ENCODE measurements around the gene LRRK2. TPM values are rescaled to one million over a fixed set of nuclear protein-coding genes. Genes with fewer than 3 reads are reported as not detected.

Gene LRRK2
- total and polyA plus RNA-seq, 10 of the 15 experiments (the other 5 are each of a cell fraction or from before 2014, with no cell fraction given), result 0.80 to 32.6 (median 1.4) TPM

- Histone ChIP-seq H4K20me1 (ENCODE audit: control insufficient read depth, insufficient read depth) (no peaks in the 10 kb centered on the region), H3K4me3 (no peak overlapping the region), H3K36me3 (ENCODE audit: control insufficient read depth in 2 of 2, insufficient read depth in 2 of 2, low read length in 1 of 2) (no peaks in the 10 kb centered on the region), H3K9ac (ENCODE audit: control insufficient read depth, insufficient read depth, low read length) (no peak overlapping the region), H3K9me3 (replicated peaks; ENCODE audit: control insufficient read depth, insufficient read depth, low read length) (no peaks in the 10 kb centered on the region), H3K27me3 (replicated peaks in 1 of 2; ENCODE audit: control insufficient read depth in 2 of 2, insufficient read depth in 2 of 2, low read length in 1 of 2) (peaks cover 0 to 2% of the 10 kb centered on the region in 2 experiments; a peak in 1 of 4 replicates), H3K27ac (ENCODE audit: control insufficient read depth, insufficient read depth) (no peak overlapping the region), H2AFZ (ENCODE audit: control insufficient read depth, low read depth, low read length) (no peak overlapping the region), H3K79me2 (ENCODE audit: control insufficient read depth, insufficient read depth, low read length) (no peaks in the 10 kb centered on the region), H3K4me2 (ENCODE audit: control insufficient read depth, insufficient read depth) (peak overlapping the region; percentile 82), H3K4me1 (ENCODE audit: control insufficient read depth, insufficient read depth, low read length) (peaks cover 16% of the 10 kb centered on the region)
- ChIA-PET CTCF (interaction anchor here (0.6 to 4.7 kb wide), 33 partner anchors 8 to 323 kb away, joined by 3 to 64 read pairs (median 5); partner anchors contain the start of gene SLC2A13), POLR2A (interaction anchor here (1.3 to 1.5 kb wide), 2 partner anchors 89 to 106 kb away, joined by 3 to 4 read pairs; partner anchors contain the start of gene LRRK2), SMC1A (ENCODE audit: uncharacterized antibody, unreplicated experiment) (interaction anchor here (0.7 to 5.3 kb wide), 43 partner anchors 8 to 694 kb away, joined by 3 to 66 read pairs (median 5); partner anchors contain the start of gene ABCD2), RAD21 (ENCODE audit: unreplicated experiment) (interaction anchor here (0.8 to 6.6 kb wide), 30 partner anchors 11 to 693 kb away, joined by 3 to 72 read pairs (median 5); partner anchors contain the start of genes LRRK2 and SLC2A13)
- ATAC-seq (peak; percentile 82), DNase-seq (ENCODE audit: low read depth, low spot score) (peak; percentile 38), FAIRE-seq (peak; percentile 31)
- in situ Hi-C loops (cut with MboI) (loop anchor here (5.0 kb wide), 1 partner anchor 162 kb away; no protein-coding TSS in a partner anchor), intact Hi-C loops (cut with micrococcal nuclease; ENCODE audit: unreplicated experiment) (loop anchor here (1.0 to 2.0 kb wide), 3 partner anchors 87 to 303 kb away; no protein-coding TSS in a partner anchor)
- WGBS (ENCODE audit: insufficient coverage, insufficient replicate concordance, low lambda C conversion rate, missing lambda C conversion rate), result 9% methylated on average over 10 of the region's 10 CpGs
- BruUV-seq (replicated peaks), result no TSS peak
- TF ChIP-seq DPF2 (IDR thresholded peaks at IDR 0.05) (peak; percentile 96), SUZ12 (IDR thresholded peaks at IDR 0.05; ENCODE audit: unreplicated experiment) (no peak), CTCF (IDR thresholded peaks at IDR 0.05 in 2 of 3, conservative IDR thresholded peaks at IDR 0.05 in 1 of 3; ENCODE audit: control insufficient read depth in 2 of 3, extremely low read depth in 1 of 3, insufficient read depth in 1 of 3, low read depth in 3 of 3, low read length in 3 of 3) (no peak), IKZF2 (IDR thresholded peaks at IDR 0.05) (peak; percentile 80 to 84), STAT3 (IDR thresholded peaks at IDR 0.05; ENCODE audit: low read depth, low read length) (0 out of 2 replicates have a peak, but pooled peaks have one; percentile 40), RUNX3 (IDR thresholded peaks at IDR 0.05; ENCODE audit: low read length) (peak; percentile 46), IRF4 (IDR thresholded peaks at IDR 0.05; ENCODE audit: low read depth, low read length) (peak; percentile 84), RELB (IDR thresholded peaks at IDR 0.05; ENCODE audit: low read depth) (0 out of 2 replicates have a peak, but pooled peaks have one; percentile 65), TCF12 (IDR thresholded peaks at IDR 0.05; ENCODE audit: low read depth, low read length) (0 out of 2 replicates have a peak, but pooled peaks have one; percentile 47), TARDBP (IDR thresholded peaks at IDR 0.05; ENCODE audit: borderline replicate concordance) (no peak), IKZF1 (conservative IDR thresholded peaks at IDR 0.05) (peak; percentile 80), ATF7 (IDR thresholded peaks at IDR 0.05; ENCODE audit: low read depth) (peak; percentile 64; the same call in 1 of the 2 replicates), ZNF217 (IDR thresholded peaks at IDR 0.05) (peak; percentile 98), ZBED1 (IDR thresholded peaks at IDR 0.05; ENCODE audit: borderline replicate concordance) (no peak), ATF2 (IDR thresholded peaks at IDR 0.05; ENCODE audit: low read length) (peak; percentile 75), FOXM1 (IDR thresholded peaks at IDR 0.05; ENCODE audit: low read depth, low read length) (peak; percentile 45; the same call in 1 of the 2 replicates), BACH1 (IDR thresholded peaks at IDR 0.05; ENCODE audit: borderline replicate concordance) (peak; percentile 65; the same call in 1 of the 2 replicates), GABPA (IDR thresholded peaks at IDR 0.05; ENCODE audit: low read depth) (0 out of 2 replicates have a peak, but pooled peaks have one; percentile 31)
Observed at GRCh38 chr12:40313928-40314327, 89.1 kb downstream of the LRRK2 start.
